K562 (cell line): ENCODE measurements around the gene SMIM30. TPM values are rescaled to one million over a fixed set of nuclear protein-coding genes. Genes with fewer than 3 reads are reported as not detected.

Experiments
- ATAC-seq: fragments of 200-7000 bp; cut with Tn5 transposase; 3 replicates; pipeline ENCODE4 v1.9.1; 2020; ENCODE audit warnings: moderate library complexity
- BruUV-seq: library from RNA; stranded (reverse); fragments of 400-500 nt; replicated peaks from 2 replicates; lab custom pipeline; 2021; lab: Mats Ljungman, UMichigan
- CTCF ChIA-PET: fragments of 300-600 bp; formaldehyde crosslinking; extraction: SDS; loops from one replicate; lab custom pipeline; 2021; ENCODE audit warnings: low intra/inter-chr PET ratio; lab: Yijun Ruan, JAX
- POLR2A ChIA-PET: fragments of 300-600, 350-650 bp; sonication (Branson Sonifier 250); formaldehyde crosslinking; extraction: SDS; loops from one replicate; lab custom pipeline; 2021; ENCODE audit warnings: antibody characterized with exemption, inconsistent platforms; lab: Yijun Ruan, JAX
- DNase-seq, 4 experiments: peaks; one replicate each; pipeline versions ENCODE4 v3.0.0 to v3.0.0-alpha.2; 2011 to 2018; ENCODE audit warnings: low spot score in 3 of 4, mixed read lengths in 3 of 4; ENCODE audit errors: extremely low read depth in 1 of 4
- FAIRE-seq: peaks from 2 replicates; lab custom pipeline; 2011; peaks lifted over from hg19 to GRCh38; lab: Jason Lieb, UNC
- H2AFZ ChIP-seq: 2 replicates; pipeline ENCODE4 v1.6.0; 2011; ENCODE audit warnings: low read depth, low read length, control low read depth, inconsistent platforms
- H3K27ac ChIP-seq: fragments of 200-600 bp; 3 replicates; pipeline ENCODE4 v1.8.0; 2011; ENCODE audit warnings: low read depth, mild to moderate bottlenecking, control low read depth, inconsistent platforms, low read length, moderate library complexity, mixed read lengths; ENCODE audit errors: extremely low read depth
- H3K27me3 ChIP-seq, 2 experiments: fragments of 300-600 bp in 1 of 2; 2 replicates in 1 of 2; 3 replicates in 1 of 2; pipeline versions ENCODE4 v1.6.0 to v1.8.0; 2011; ENCODE audit warnings: inconsistent platforms in 2 of 2, low read length in 2 of 2, mild to moderate bottlenecking in 1 of 2, mixed read lengths in 1 of 2, moderate library complexity in 1 of 2; ENCODE audit not compliant: control insufficient read depth in 2 of 2, insufficient read depth in 2 of 2
- H3K36me3 ChIP-seq: fragments of 300-600 bp; 3 replicates; pipeline ENCODE4 v1.8.0; 2011; ENCODE audit warnings: mild to moderate bottlenecking, low read length, inconsistent platforms; ENCODE audit not compliant: control insufficient read depth, insufficient read depth
- H3K4me1 ChIP-seq, 2 experiments: fragments of 200-600 bp in 1 of 2; replicated peaks in 1 of 2; 2 replicates in 1 of 2; 3 replicates in 1 of 2; pipeline versions ENCODE4 v1.5.1 to v1.8.0; 2011; ENCODE audit warnings: inconsistent platforms in 2 of 2, low read length in 2 of 2, mild to moderate bottlenecking in 1 of 2, mixed read lengths in 1 of 2, moderate library complexity in 1 of 2; ENCODE audit not compliant: control insufficient read depth in 2 of 2, insufficient read depth in 2 of 2
- H3K4me2 ChIP-seq: 2 replicates; pipeline ENCODE4 v1.6.1; 2011; ENCODE audit warnings: low read length, control low read depth, inconsistent platforms, mixed read lengths; ENCODE audit not compliant: insufficient read depth
- H3K4me3 ChIP-seq: fragments of 200-600 bp; sonication (generic), shearing (Covaris generic); 2 replicates; pipeline ENCODE4 v1.5.1; 2016; ENCODE audit warnings: control low read depth, inconsistent platforms
- H3K79me2 ChIP-seq: fragments of 200-600 bp; 3 replicates; pipeline ENCODE4 v1.8.0; 2011; ENCODE audit warnings: low read length, inconsistent platforms; ENCODE audit not compliant: control insufficient read depth, insufficient read depth
- H3K9ac ChIP-seq, 2 experiments: 2 replicates each; pipeline versions ENCODE4 v1.6.0 to v1.6.1; 2011; ENCODE audit warnings: low read depth in 2 of 2, low read length in 2 of 2, control low read depth in 1 of 2, inconsistent platforms in 1 of 2, mild to moderate bottlenecking in 1 of 2, mixed read lengths in 1 of 2; ENCODE audit not compliant: insufficient read depth in 1 of 2
- H3K9me1 ChIP-seq: one replicate; pipeline ENCODE4 v1.6.0; 2011; ENCODE audit warnings: inconsistent platforms, mild to moderate bottlenecking, low read length, moderate library complexity; ENCODE audit not compliant: control insufficient read depth, insufficient read depth
- H3K9me3 ChIP-seq: replicated peaks from 2 replicates; pipeline ENCODE4 v1.5.1; 2011; ENCODE audit warnings: low read depth, low read length, inconsistent platforms; ENCODE audit not compliant: control insufficient read depth, insufficient read depth
- H4K20me1 ChIP-seq: replicated peaks from 2 replicates; pipeline ENCODE4 v1.6.1; 2011; ENCODE audit warnings: low read length, inconsistent platforms, mixed read lengths; ENCODE audit not compliant: control insufficient read depth, insufficient read depth
- BHLHE40 ChIP-seq: IDR thresholded peaks from 2 replicates; pipeline ENCODE4 v1.6.1; 2011; ENCODE audit warnings: low read length, improper control_type of control experiment
- RFX1 ChIP-seq: fragments of 450-650 bp; IDR thresholded peaks from 2 replicates; pipeline ENCODE4 v1.6.1; 2016; ENCODE audit warnings: mild to moderate bottlenecking, moderate library complexity
- SAFB2 ChIP-seq: fragments of 200-400 bp; formaldehyde crosslinking; IDR thresholded peaks from 2 replicates; pipeline ENCODE4 v1.6.1; 2018; ENCODE audit warnings: borderline replicate concordance, low read length, low read depth, moderate library complexity; ENCODE audit not compliant: severe bottlenecking
- TARDBP ChIP-seq: fragments of 450-650 bp; IDR thresholded peaks from 2 replicates; pipeline ENCODE4 v1.6.1; 2016
- TCFL5 ChIP-seq: fragments of 250-450 bp; sonication (Bioruptor Pico); conservative IDR thresholded peaks from 2 replicates; pipeline ENCODE4 v1.6.1; 2021; ENCODE audit warnings: mild to moderate bottlenecking, moderate library complexity, matching md5 sums
- in situ Hi-C: fragments of 300-500 bp; cut with MboI; formaldehyde crosslinking; loops from 4 replicates; pipeline ENCODE4 v1.15.0; 2018; ENCODE audit warnings: inconsistent platforms, mixed read lengths
- intact Hi-C: fragments of 100-400 bp; cut with micrococcal nuclease; formaldehyde crosslinking; loops from 2 replicates; pipeline ENCODE4 v1.14.2; 2022
- polyA plus RNA-seq, 8 experiments: library from polyadenylated mRNA; depleted of rRNA in 4 of 8; stranded (reverse) in 5 of 8; unstranded in 3 of 8; fragments of >200 nt; fragmentation: Nextera tagmentation in 2 of 8; fragmentation: Illumina TruSeq in 1 of 8; extraction: Ambion mirVana in 2 of 8; extraction: Trizol in 1 of 8; gene quantifications; 2 replicates each; pipeline versions ENCODE4 v1.2.1 to v1.2.3, GENCODE V29; 2011 to 2014; ENCODE audit warnings: inconsistent platforms in 1 of 8, missing spikeins in 1 of 8
- total RNA-seq, 7 experiments: library from RNA; depleted of rRNA in 6 of 7; stranded (reverse); fragments of >200 nt in 6 of 7; fragmentation: Illumina TruSeq in 2 of 7; extraction: Trizol in 2 of 7; gene quantifications; 2 replicates each; pipeline versions ENCODE4 v1.2.1 to v1.2.3, GENCODE V29; 2011 to 2021; ENCODE audit warnings: low replicate concordance in 1 of 7
- TF ChIP-seq, protein P1 (sequence below): IDR thresholded peaks from 2 replicates; pipeline ENCODE4 v1.6.1; 2011; ENCODE audit not compliant: insufficient read length; ENCODE audit errors: extremely low read depth
- TF ChIP-seq, protein P2 (sequence below), 2 experiments: fragments of 450-650 bp in 1 of 2; IDR thresholded peaks; 2 replicates each; pipeline ENCODE4 v1.6.1; 2011 to 2017; ENCODE audit warnings: low read depth in 2 of 2, antibody characterized with exemption in 1 of 2, borderline replicate concordance in 1 of 2, low read length in 1 of 2, mild to moderate bottlenecking in 1 of 2, mixed read lengths in 1 of 2; ENCODE audit not compliant: control insufficient read depth in 1 of 2
- TF ChIP-seq, protein P3 (sequence below): fragments of 450-650 bp; conservative IDR thresholded peaks from 2 replicates; pipeline ENCODE4 v1.6.1; 2016; ENCODE audit warnings: missing genetic modification characterization, low read depth, mild to moderate bottlenecking, control low read depth, missing compliant biosample characterization
- TF ChIP-seq, protein P4 (sequence below): IDR thresholded peaks from 3 replicates; pipeline ENCODE4 v1.6.1; 2011; ENCODE audit warnings: borderline replicate concordance, mild to moderate bottlenecking; ENCODE audit not compliant: insufficient read length, insufficient read depth

Gene SMIM30
- total and polyA plus RNA-seq, 9 of the 15 experiments (the other 6 are each of a cell fraction or from before 2014, with no cell fraction given), result 161 to 891 (median 316) TPM

DNA sequence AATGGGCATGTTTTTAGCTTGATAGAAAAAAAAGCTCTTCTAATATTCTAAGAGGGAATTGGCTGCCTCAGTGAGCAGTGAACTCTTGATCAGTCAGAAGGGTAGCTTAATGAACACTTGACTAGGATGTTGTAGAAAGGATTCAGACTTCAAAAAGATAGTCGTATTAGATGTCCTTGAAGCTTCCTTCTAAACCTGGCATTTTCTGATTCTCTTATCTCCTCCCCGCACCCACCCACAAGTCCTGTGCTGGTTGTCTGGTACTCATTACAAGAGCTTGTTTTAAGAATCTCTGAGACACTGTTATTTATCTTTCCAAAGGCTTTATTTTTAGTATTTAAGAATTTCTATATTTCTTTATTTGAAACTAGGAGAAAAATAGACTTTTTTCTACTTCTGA is 7.4 kb upstream of the SMIM30 start (continued):
- TF ChIP-seq TARDBP, result no peak
- no peak for TF ChIP-seq TCFL5 (CRISPR knock-in tag)
- TF ChIP-seq, all 486 proteins: peak for 23

DNA sequence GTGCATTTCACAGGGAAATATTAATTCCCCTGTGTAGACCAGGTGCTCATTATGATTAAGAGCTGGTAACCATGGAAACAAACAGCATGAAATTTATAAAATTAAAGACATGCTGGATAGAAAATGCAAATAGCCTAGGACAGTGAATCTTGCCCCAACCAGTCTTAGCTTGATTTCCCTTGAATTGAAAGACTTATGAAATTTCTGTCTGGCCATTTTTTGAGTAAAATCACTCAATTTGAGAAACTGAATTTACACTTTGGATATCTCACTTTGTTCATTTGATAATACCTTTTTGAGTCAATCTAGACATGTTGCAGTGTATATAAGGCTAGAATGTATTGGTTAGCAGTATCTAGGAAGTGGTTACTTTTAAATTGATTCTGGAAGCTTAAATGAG is 4.4 kb upstream of the SMIM30 start:
- H3K27me3 ChIP-seq, result no peaks in the 10 kb centered on the region
- CTCF ChIA-PET, result no interaction called here
- H3K9me3 ChIP-seq, result no peaks in the 10 kb centered on the region
- H3K27ac ChIP-seq, result no peak overlapping the region
- no TSS peak for BruUV-seq
- no peaks in the 10 kb centered on the region for H3K36me3 ChIP-seq
- in situ Hi-C loops (no loop called here), intact Hi-C loops (no loop called here)
- no peak overlapping the region for H3K9ac ChIP-seq
- no peak overlapping the region for H3K4me2 ChIP-seq
- TF ChIP-seq BHLHE40, result no peak
- TF ChIP-seq SAFB2, result no peak
- TF ChIP-seq, protein P1, sequence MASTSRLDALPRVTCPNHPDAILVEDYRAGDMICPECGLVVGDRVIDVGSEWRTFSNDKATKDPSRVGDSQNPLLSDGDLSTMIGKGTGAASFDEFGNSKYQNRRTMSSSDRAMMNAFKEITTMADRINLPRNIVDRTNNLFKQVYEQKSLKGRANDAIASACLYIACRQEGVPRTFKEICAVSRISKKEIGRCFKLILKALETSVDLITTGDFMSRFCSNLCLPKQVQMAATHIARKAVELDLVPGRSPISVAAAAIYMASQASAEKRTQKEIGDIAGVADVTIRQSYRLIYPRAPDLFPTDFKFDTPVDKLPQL, result no peak
- TF ChIP-seq, protein P2, sequence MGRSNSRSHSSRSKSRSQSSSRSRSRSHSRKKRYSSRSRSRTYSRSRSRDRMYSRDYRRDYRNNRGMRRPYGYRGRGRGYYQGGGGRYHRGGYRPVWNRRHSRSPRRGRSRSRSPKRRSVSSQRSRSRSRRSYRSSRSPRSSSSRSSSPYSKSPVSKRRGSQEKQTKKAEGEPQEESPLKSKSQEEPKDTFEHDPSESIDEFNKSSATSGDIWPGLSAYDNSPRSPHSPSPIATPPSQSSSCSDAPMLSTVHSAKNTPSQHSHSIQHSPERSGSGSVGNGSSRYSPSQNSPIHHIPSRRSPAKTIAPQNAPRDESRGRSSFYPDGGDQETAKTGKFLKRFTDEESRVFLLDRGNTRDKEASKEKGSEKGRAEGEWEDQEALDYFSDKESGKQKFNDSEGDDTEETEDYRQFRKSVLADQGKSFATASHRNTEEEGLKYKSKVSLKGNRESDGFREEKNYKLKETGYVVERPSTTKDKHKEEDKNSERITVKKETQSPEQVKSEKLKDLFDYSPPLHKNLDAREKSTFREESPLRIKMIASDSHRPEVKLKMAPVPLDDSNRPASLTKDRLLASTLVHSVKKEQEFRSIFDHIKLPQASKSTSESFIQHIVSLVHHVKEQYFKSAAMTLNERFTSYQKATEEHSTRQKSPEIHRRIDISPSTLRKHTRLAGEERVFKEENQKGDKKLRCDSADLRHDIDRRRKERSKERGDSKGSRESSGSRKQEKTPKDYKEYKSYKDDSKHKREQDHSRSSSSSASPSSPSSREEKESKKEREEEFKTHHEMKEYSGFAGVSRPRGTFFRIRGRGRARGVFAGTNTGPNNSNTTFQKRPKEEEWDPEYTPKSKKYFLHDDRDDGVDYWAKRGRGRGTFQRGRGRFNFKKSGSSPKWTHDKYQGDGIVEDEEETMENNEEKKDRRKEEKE (IDR thresholded peaks at IDR 0.05; ENCODE audit: borderline replicate concordance in 1 of 2, control insufficient read depth in 1 of 2, low read depth in 2 of 2, low read length in 1 of 2), result no peak
- peak; percentile 86 for TF ChIP-seq RFX1
- TF ChIP-seq, protein P3, sequence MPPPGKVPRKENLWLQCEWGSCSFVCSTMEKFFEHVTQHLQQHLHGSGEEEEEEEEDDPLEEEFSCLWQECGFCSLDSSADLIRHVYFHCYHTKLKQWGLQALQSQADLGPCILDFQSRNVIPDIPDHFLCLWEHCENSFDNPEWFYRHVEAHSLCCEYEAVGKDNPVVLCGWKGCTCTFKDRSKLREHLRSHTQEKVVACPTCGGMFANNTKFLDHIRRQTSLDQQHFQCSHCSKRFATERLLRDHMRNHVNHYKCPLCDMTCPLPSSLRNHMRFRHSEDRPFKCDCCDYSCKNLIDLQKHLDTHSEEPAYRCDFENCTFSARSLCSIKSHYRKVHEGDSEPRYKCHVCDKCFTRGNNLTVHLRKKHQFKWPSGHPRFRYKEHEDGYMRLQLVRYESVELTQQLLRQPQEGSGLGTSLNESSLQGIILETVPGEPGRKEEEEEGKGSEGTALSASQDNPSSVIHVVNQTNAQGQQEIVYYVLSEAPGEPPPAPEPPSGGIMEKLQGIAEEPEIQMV (tag), result no peak
- TF ChIP-seq, protein P4, sequence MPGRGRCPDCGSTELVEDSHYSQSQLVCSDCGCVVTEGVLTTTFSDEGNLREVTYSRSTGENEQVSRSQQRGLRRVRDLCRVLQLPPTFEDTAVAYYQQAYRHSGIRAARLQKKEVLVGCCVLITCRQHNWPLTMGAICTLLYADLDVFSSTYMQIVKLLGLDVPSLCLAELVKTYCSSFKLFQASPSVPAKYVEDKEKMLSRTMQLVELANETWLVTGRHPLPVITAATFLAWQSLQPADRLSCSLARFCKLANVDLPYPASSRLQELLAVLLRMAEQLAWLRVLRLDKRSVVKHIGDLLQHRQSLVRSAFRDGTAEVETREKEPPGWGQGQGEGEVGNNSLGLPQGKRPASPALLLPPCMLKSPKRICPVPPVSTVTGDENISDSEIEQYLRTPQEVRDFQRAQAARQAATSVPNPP, result no peak
- peaks cover 0 to 28% of the 10 kb centered on the region in 2 experiments; a peak in 3 of 5 replicates for H3K4me1 ChIP-seq
- no peak overlapping the region for H2AFZ ChIP-seq
- ATAC-seq (no peak), FAIRE-seq (no peak), DNase-seq (no peak)
- no peaks in the 10 kb centered on the region for H3K9me1 ChIP-seq
- H3K79me2 ChIP-seq, result peaks cover 6% of the 10 kb centered on the region
- no peak overlapping the region for H3K4me3 ChIP-seq
- POLR2A ChIA-PET, result no interaction called here
- no peaks in the 10 kb centered on the region for H4K20me1 ChIP-seq
